NCI-H1105 (cell line): Measurements from ENCODE around the gene AP3B1.

Experiments
- DNase-seq: peaks from one replicate; lab custom pipeline; 2025; lab: John Stamatoyannopoulos, UW

The AP3B1 gene

DNA sequence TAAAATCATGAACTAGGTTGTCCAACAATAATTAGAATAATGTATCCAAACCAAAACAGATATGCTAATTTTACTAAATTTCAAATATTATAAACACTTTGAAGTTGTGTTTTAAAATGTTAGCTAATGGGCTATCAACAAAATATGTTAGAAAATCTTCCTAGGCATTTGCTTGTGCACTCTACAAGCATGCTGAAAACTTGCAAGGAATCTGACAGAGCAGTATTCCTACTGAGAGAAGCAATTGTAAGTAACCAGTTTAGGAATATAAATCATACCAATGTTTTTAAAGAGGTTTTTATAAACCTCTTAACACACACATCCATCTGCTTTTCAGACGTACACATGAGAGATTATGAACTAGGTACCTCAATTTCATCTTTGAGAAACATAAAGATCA, 289.9 kb downstream of the AP3B1 start:
- no peak for DNase-seq

DNA sequence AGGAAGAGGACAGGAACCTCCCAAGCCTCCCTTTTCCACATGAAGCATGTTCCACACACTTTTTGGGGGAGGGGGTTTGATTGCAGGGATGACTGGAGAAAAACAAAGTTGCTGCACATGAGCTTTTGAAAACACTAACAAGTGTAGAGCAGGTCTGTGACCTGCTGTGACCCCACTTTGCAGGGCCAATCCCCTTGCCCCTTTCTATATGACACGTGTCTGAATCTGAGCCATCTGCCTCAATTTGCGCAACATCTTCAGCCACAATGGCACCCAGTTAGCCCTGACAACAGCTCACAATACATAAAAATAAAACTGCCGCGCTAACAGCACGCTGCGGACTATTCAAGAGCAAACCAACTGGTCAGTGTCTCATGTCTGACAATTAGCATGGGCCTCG, 290.6 kb downstream of the AP3B1 start:
- DNase-seq = no peak

DNA sequence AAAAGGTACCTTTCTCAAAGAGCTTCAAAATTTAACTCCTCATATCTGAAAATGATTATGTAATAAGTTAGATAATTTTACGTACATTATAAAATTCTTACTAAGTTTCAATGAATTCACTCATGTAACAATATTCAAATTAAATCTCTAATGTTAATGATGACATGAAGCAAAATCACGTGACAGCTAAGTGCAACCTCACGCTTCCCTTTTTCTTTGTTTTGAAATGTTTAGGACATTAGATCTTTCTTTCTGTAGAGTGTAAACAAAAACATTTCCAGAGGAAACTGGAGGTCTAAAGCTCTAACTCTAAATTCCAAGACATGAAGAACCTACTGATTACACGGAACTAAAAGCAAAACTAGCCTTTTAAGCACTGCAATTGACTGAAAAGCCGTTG, 291.0 kb downstream of the AP3B1 start:
- DNase-seq = no peak

DNA sequence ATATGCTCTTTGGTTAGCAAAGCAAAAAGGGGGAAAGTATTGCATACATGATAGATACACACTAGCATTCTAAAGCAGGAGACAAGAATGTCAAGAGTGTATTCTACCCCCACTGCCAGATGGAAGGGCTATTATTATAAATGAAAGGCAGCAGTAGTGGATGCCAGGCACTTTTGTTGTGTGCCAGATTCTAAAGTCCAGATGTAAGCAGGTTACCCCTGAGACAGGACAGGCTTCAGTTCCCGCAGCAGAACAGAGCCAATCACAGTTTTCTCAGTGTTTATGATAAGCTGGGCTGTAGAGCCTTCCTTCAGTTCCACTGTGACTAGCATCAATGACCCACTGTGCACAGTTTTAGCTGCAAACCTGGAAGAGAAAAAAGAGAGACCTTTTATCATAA, 291.8 kb downstream of the AP3B1 start:
- peak; percentile 11 for DNase-seq

DNA sequence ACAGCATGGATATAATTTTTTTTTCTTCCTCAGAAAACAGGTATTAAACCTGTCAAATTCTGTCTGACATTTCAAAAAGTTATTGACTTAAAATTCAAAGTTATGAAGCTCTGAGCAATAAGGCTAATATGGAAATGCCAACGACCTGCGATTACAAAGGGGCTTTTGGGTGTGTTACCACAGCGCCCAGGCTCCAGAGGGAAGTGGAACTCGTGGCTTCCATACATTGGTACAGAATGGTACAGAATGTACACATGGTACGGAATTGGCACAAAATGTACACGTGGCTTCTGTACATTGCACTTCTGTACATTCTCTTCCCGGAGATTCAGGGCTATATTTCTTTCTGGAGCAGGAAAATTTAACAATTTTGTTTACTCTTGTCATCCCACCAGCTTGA, 293.3 kb downstream of the AP3B1 start:
- DNase-seq = no peak

DNA sequence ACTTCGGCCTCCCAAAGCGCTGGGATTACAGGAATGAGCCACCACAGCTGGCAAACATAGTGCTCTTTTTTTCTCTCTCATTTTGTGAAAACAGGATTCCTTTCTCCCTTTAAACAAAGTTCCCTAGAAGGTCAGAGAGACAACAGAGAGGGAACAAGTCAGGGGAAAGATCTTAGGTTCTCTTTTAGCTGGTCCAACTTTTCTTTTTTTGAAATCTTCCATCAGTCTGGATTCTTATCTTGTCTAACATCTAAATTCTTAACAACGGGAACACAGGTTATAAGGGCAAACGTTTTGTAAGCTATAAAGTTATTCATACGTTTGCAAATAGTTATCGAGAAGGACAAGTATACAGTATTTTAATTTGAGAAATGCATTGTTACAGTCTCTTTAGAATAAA, 294.3 kb downstream of the AP3B1 start:
- no peak for DNase-seq

DNA sequence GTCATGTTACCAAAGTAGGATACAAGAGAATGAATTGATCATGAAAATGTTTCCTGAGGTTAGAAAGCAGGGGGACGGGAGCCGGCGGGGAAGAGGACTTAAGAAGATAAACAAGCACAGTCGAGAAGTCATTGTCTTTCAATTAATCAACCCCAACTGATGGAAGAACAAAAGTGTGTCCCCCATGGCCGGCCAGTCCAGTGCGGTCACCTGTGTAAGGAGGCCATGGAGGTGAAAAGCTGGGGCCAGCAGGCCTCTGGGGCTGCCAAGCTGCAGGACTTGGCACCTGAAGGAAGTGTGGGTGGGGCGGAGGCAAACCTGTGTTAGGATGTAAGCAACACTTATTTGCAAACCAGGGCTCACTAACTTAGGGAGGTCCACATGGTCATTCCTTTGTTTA, 295.1 kb downstream of the AP3B1 start:
- no peak for DNase-seq

DNA sequence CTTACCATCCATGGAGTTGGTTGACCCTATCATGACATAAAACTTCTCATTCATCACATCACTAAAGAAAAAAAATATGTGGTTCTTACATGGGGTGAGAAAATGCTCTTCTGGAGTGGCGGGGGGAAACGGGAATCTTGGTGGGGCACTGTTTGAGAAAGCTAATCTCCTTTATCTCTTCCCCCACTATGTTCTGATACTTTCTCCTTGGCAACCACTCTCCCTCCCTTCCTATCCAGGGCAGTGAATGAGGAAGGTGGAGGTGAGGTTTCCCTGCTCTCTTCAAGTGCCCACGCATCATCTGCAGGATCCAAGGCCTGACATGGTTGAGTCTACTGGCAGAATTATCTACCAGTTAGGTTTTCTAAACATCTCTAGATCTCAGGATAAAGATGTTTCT, 297.6 kb downstream of the AP3B1 start:
- DNase-seq = no peak

DNA sequence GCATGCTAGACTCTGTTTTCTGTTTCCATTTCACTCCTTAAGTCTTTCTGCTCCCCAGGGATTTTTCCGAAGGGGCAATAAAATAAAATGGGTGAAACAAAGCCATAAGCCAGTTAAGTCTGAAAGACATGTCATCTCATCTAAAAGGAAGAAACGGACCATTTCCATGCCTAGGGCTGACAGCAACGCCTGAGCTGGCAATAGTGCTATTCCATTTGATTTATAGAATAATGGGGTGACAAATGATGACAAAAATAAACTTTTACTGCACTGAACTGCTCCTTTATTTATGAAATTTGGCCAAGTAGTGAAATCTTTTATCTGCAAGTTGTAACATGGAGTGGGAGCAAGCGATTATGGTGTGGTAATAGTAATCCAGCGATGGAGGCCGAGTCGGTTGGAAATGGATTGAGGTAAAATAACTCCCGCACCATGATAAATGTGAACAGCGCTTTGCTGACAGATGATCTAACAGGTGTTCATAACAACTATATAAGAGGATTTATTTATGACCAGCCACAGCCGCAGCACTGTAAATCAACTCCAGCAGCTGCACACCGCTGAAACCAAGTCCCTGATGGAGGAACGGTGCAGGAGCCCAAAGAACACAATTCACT, 298.6 kb downstream of the AP3B1 start:
- peak; percentile 30 for DNase-seq

DNA sequence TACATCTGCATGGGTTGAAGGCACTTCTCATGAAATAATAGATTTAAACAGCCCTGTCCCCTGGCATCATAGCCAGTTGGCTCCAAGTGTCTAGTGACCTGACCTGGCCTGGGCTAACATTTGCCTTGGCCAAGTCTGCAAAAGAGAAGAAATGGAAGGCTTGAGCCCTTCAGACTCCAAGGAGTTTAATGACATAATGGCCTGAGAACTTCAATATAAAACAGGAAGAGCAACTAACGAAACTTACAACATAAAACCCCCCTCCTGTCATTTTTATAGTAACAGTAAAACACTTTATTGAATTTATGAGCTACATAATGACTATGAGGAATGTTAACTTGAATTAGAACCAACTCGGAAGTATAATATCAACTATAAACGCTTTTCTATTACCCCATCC, 299.6 kb downstream of the AP3B1 start:
- no peak for DNase-seq

DNA sequence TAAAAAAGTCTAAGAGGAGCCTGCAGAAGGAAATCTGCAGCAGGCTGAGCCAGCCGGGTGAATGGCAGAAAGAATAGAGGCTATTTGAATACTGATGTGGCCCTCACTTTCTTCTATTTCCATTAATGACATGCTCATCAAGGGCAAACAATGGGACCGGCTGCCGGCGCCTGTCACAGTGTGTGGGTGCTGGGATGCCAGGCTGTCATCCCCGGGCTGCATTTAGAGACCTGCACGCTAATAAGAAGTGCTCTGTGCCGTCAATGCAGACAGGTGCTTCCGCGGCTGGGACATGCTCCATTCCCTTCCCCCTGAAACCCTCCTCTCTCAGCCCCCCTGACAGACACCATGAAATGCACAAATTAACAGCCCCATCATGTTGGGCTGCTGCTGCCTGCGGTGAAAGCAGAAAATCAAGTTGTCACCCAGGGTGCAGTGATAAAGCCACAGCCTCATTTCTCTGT, 300.6 kb downstream of the AP3B1 start:
- peak; percentile 59 for DNase-seq

DNA sequence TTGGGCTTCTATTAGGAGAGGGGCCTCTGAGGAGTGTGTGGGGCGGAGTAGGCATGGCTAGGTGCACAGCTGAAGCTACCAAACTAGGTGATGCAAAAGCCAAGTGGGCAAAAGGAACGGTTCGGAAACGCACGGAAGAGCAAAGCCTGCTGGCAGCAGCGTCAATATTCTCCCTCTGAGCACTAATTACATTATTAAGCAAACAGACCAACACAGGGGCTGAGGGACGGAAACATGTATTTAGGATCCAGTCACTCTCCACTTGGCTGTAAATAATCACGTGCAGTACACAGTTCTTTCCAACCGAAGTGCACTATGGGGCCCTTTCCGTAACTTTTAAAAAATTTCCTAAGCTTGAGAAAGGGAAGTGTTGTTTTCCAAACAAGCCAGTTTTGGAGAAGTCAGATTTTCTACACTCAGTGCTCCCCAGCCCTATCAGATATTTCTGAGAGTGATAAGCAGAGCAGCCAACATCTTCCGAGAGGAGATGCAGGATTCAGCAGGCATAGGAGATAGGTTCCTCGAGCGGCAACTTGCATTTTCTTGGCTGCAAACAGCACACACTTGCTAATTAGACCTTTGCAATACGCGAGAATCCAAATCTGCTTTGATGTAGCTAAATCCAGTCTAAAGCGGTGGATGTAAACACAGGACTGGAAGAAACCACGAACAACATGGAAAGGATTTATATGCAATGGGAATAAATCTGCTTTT, 301.2 kb downstream of the AP3B1 start:
- peak; percentile 20 for DNase-seq

DNA sequence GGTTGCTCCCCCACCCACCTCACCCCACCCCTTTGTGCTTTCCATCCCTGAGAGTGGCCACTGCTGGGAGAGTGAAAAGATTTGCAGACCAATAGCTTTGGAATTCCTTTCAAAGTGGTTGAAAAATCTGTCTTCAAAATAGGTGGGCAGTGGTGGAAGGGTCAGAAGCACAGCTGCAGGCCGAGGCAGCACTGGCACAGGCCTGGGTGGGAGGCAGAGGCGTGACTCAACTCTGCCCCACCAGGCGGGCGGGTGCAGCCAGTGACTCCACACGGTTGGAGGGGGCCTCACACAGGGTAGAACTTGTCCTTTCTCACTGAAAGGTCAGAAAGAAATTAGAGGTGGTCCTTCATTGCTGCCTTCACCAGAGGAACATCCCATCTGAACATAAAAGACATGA, 303.4 kb downstream of the AP3B1 start:
- DNase-seq = no peak

DNA sequence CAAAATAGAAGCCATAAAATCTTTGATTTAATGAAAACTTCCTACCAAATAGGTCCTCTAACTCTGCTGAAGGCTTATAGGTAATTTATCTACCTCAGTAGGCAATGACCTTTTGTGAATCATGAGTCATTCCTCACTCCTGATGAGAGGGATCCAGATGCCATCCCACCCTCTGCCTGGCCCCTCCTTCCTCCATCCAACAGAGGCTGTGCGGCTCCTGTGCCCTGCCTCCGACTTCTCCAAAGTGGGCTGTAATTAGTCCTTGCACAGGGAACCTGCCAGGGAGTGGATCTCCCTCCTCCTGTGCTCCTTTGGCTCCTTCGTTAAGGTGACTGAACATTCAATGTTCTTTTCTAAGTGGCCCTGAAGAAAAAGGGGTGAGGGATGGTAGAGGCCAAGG, 304.5 kb downstream of the AP3B1 start:
- no peak for DNase-seq

DNA sequence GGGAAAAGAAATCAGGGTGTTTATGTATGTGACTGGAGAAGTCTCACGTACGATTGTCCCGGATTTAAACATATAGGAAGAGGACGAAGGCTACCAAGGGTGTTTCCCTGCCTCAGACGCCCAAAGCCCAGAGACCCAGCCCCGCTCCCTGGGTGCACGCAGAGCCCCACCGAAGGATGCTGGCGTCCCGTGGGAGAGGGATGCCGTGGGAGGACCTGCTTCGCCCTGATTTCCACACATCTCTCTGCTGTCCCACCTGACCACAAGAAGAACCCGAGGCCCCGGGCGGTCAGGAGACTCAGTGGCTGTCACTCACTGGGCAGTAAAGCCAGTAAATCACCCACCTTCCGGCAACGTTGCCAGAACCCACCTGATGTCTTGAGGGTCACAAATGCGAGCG, 306.5 kb downstream of the AP3B1 start:
- DNase-seq = no peak

DNA sequence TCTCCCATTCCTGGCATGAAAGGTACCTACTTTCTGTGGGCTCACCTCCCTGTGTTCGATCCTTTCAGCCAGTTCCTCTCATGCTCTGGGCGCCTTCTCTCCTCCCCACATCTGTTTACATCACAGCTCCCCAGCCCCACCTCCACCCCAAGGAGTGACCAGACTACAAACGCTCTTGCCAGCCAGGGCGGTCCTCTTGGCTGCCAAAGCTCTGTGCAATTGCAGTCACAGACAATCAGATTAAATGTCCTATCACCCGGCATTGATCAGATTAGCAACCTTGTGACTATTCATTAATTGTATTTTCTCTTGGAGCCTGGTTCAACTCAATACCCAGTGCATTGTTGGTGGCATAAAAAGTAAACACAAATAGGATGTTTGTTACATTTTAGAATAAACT, 307.2 kb downstream of the AP3B1 start:
- no peak for DNase-seq

DNA sequence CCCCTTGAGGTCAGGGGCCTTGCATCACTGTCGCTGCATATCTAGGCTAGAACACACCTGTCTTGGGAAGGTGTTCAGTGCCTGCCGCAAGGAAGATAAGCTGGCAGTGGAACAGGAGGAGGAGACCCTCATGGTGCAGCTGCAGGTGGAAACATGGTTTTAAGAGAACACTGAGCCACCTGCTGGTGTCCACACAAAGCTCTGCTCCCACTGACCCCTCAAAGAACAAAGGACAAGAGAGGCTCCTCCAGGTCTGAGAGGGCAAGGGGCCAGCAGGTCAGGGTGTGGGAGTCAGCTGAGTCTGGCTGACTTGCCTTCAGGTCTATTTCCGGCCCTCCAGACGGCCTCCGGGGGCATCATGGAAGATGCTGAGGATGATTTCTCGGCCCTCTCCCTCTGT, 308.2 kb downstream of the AP3B1 start:
- DNase-seq = no peak

DNA sequence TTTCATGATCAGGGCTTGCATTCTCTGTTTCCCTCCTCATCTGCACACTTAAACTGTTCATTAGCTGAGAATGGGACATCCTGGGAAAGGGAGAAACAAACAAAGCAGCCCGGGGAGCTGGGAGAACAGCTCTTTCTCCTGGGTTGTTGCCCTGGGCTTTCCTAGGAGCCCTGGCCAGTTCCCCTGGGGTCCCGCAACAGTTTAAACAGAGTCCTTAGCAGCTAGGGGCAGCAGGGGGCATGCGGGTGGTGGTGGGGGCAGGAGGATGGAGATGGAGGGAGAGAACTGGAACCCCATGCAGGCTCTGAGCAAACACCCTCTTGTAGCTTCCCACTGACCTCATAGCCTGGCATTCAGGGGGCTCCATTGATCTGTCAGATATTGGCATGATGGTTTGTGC, 309.3 kb downstream of the AP3B1 start:
- DNase-seq = no peak

DNA sequence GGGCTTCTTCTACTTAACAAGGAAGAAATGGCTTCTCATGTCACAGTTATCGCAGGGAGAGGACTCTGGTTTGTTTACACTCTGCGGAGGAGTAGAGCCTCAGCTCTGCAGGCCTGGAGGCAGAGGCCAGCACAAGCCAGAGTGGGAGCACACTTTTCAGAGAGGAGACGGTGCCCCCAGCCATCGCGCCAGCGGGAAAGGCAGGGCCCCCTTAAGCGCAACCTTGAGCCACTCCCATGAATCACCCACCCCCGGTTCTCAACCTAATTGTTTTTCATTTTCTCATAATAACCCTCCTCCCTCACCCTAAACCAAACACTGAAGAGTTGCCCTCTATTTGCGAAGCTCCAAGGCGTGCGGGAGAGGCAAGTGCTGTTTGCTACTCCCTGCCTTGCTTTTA, 309.9 kb downstream of the AP3B1 start:
- no peak for DNase-seq

DNA sequence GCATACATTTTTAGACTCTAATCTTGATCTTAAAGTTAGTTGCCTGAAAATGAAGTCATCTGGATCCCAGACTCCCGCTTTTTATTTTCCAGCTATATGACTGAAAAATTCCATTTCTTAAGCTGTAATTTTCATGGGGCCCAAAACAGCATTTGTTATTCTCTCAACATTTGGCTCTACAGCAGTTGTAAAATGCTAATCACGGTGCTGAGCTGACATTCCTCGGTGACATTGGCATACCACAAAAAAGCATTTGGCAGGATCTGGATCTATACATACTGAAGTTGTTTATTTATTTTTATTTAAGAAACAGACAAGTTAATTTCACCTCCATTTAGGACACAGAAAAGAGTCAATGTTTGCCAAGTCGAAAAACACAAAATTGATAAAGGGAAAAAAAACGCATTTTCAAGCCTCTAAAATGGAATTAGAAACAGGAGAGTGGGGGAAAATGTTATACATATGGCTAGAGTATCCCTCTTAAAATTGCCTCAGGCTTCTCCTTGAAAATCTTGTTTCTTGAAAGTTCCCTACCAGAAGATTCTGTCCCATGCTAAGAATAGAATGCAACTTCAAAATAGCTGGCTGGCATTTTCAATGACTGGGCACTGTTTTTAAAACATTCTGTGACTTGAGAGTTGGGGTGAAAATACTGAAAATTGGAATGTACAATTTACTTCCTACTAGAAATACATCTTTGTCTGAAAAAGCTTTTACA, 310.9 kb downstream of the AP3B1 start:
- no peak for DNase-seq

DNA sequence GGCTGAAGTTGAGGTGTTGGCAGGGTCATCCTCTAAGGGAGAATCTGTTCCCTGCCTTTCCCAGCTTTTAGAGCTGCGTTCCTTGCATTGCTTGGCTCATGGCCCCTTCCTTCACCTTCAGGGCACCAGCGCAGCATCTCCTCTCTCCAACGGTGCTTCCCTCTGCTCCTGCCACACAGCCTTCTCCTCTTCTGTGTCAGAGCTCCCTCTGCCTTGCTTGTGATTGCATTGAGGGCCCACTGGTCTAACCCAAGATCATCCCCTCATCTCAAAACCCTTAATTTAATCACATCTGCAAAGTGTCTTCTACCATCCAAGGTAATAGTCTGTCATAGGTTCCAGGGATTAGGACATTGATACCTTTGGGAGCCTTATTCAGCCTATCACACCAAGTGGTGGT, 312.7 kb downstream of the AP3B1 start:
- no peak for DNase-seq

DNA sequence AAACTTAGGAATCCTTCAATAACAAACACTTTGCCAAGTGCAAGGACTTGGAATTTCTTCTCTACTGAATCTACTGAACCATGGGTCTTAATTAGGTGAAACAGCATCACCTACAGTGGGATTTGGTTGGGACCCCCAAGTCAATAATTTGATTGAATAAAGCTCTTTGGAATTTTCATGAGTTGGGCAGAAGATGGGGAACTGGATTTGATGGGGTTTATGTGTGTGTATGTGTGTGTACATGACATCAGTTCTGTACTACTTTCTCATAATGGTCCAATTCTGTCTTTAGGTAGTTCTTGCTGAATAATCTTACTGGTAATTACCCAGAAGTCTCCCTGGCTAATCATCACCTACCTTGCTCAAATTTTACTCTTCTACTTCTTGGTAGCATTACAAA, 319.9 kb downstream of the AP3B1 start:
- DNase-seq = no peak

DNA sequence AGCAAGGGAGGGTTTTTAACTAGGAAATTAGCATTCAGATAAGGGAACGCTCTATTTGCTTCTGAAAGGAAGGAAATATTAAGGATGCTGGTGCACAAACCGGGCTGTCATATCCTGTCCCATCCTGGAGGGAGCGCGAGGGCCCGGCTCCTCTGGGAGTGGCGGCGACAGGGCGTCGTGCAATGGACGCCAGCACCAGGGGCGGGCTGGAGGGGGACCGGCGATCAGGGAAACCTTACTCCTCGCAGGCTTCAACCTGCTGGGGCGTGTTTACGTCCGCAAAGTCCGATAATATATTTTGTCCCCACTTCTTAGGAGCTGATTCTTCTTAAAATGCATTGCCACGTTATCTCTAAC, 321.3 kb downstream of the AP3B1 start:
- DNase-seq = no peak
